Measurements from ENCODE around the gene ZNF652.

DNA sequence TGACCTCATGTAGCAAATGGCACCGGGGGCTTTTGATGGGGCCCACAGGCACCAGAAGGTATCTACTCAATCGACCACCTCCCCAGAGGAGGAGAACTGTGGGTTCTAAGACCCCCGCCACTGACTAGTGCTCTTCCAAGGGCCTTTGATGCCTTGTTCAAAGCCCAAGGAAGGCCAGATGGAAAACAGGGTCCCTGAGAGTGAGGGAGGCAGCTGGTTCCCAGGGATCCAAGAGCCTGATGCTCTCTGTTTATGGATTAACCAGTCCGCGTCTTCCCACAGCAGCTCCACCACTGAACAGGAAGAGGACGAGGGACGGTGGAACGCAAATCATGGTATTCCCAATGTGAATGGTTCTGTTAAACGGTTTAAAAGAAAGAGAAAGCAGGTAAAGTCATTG is 45.0 kb upstream of the ZNF652 start:
- TF ChIP-seq, protein P1, sequence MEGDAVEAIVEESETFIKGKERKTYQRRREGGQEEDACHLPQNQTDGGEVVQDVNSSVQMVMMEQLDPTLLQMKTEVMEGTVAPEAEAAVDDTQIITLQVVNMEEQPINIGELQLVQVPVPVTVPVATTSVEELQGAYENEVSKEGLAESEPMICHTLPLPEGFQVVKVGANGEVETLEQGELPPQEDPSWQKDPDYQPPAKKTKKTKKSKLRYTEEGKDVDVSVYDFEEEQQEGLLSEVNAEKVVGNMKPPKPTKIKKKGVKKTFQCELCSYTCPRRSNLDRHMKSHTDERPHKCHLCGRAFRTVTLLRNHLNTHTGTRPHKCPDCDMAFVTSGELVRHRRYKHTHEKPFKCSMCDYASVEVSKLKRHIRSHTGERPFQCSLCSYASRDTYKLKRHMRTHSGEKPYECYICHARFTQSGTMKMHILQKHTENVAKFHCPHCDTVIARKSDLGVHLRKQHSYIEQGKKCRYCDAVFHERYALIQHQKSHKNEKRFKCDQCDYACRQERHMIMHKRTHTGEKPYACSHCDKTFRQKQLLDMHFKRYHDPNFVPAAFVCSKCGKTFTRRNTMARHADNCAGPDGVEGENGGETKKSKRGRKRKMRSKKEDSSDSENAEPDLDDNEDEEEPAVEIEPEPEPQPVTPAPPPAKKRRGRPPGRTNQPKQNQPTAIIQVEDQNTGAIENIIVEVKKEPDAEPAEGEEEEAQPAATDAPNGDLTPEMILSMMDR (optimal IDR thresholded peaks at IDR 0.05 in 1 of 3, IDR thresholded peaks at IDR 0.05 in 1 of 3, conservative IDR thresholded peaks at IDR 0.05 in 1 of 3; ENCODE audit: extremely low read depth in 1 of 3, insufficient read depth in 2 of 3, low read length in 3 of 3), result no peak
- no peak for TF ChIP-seq EZH2 (IDR thresholded peaks at IDR 0.05; ENCODE audit: low read length)
